Upper lobe of right lung (tissue), 1 donor: ENCODE results near the gene EDN2. TPM values are rescaled to one million over a fixed set of nuclear protein-coding genes. Genes with fewer than 3 reads are reported as not detected.

ENCODE experiments used
- ATAC-seq: fragments of 200-7000 bp; cut with Tn5 transposase; one replicate; pipeline ENCODE4 v1.9.1; 2020; ENCODE audit warnings: mild to moderate bottlenecking, moderate library complexity
- DNase-seq: peaks from one replicate; pipeline ENCODE4 v3.0.0-alpha.2; 2020
- H3K27ac ChIP-seq: fragments of 200-600 bp; one replicate; pipeline ENCODE4 v1.8.0; 2022
- H3K27me3 ChIP-seq: fragments of 200-600 bp; one replicate; pipeline ENCODE4 v1.8.0; 2022; ENCODE audit warnings: mild to moderate bottlenecking
- H3K36me3 ChIP-seq: fragments of 200-600 bp; one replicate; pipeline ENCODE4 v1.8.0; 2022
- H3K4me1 ChIP-seq: fragments of 200-600 bp; one replicate; pipeline ENCODE4 v1.8.0; 2022
- H3K4me3 ChIP-seq: fragments of 200-600 bp; one replicate; pipeline ENCODE4 v1.8.0; 2022; ENCODE audit warnings: mild to moderate bottlenecking
- H3K9me3 ChIP-seq: fragments of 200-600 bp; one replicate; pipeline ENCODE4 v1.8.0; 2022
- CTCF ChIP-seq: fragments of 200-600 bp; IDR thresholded peaks from one replicate; pipeline ENCODE4 v1.8.0; 2022; ENCODE audit warnings: antibody characterized with exemption
- intact Hi-C: fragments of 100-400 bp; cut with DNase I; formaldehyde crosslinking; loops from one replicate; pipeline ENCODE4 v1.11.0; 2022
- total RNA-seq: library from RNA; stranded (reverse); fragmentation: NEBNext Ultra II Directional; extraction: Animal tissue kit (Norgen Biotek cat#: 25700); gene quantifications from one replicate; pipeline ENCODE4 v1.2.1, GENCODE V29; 2021
- donor health status: DM: no; HTN: yes; CAD: no; lungs with severe emphysema.

Gene EDN2
- total RNA-seq, 1 donor from 2014 or later = not detected

DNA sequence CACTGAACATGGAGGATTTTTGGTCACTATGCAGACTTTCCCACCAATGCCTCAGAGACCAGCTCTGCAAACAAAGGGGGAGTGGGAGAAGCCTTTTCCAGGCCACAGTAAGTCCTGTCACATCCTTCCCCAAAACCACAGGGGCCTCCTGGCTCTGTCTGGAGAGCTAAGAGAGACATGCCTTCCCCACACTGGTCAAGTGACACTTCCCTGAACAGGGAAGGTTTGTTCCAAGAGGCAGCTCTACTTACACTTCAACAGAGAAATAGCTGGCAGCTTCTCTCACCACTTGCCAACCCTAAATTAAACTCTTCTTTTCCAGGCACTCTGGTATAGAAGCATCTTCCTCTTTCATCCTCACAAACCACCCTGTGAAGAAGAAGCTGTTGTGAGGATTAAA, 39.7 kb downstream of the EDN2 start:
- intact Hi-C loops = no loop called here
- Histone ChIP-seq H3K9me3 (peaks cover 6% of the 10 kb centered on the region), H3K4me3 (no peak overlapping the region), H3K36me3 (no peaks in the 10 kb centered on the region), H3K27me3 (no peaks in the 10 kb centered on the region), H3K27ac (no peak overlapping the region), H3K4me1 (no peaks in the 10 kb centered on the region)
- ATAC-seq = no peak
- TF ChIP-seq CTCF = no peak
- DNase-seq = no peak

DNA sequence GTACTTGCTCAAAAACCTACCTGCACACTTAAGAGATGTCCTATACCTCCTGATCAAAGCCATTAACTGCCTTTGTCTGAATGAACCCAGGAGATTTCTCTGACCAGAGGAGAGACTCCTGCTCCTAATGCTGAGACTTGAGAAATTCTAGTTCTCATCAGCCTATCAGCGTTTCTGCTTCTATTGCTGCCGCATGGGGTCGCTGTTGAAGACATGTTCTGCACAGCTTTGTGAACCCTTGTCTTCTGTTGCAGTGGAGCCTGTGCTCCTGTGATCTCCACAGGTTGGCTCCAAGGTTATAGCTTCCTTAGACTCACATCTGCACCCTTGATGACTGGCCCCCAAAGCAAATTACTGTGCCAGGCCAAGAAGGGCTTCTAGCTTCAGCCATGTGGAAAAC, 40.2 kb downstream of the EDN2 start:
- intact Hi-C loops = no loop called here
- no peak for ATAC-seq
- H3K9me3 ChIP-seq = peaks cover 6% of the 10 kb centered on the region
- H3K27me3 ChIP-seq = no peaks in the 10 kb centered on the region
- H3K4me3 ChIP-seq = no peak overlapping the region
- DNase-seq = no peak
- H3K27ac ChIP-seq = no peak overlapping the region
- no peaks in the 10 kb centered on the region for H3K36me3 ChIP-seq
- H3K4me1 ChIP-seq = no peaks in the 10 kb centered on the region
- TF ChIP-seq CTCF = no peak

DNA sequence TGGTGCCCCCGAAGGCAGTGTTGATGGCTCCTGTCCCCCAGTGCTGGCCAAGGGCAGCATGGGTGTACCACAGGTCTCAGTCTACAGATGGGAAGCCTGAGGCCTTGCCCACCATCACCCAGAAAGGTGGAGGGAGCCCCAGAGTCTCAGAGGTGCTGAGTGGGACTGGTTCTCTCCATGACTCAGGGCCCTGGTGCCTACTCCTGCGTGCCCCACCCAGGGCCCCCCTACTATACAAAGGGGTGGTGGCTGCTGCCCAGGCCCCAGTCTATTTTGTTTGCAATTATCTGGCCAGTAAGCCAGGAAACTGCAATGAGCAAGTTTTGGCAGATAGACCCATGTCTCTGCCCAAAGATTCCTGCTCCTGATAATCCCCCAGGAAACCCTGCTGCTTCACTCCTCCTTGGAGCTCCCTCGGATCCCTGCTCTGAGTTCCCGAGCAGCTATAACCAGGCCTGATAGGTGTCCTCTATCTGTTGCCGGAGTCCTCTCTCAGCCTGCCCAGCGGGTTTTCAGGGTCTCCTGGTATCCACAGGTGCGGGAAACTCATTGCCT, 41.7 kb downstream of the EDN2 start:
- ATAC-seq (peak; percentile 22), DNase-seq (no peak)
- H3K27me3 ChIP-seq = no peaks in the 10 kb centered on the region
- no peak overlapping the region for H3K4me3 ChIP-seq
- no peak overlapping the region for H3K27ac ChIP-seq
- H3K9me3 ChIP-seq = peaks cover 6% of the 10 kb centered on the region
- H3K36me3 ChIP-seq = no peaks in the 10 kb centered on the region
- intact Hi-C loops = no loop called here
- no peak for TF ChIP-seq CTCF
- H3K4me1 ChIP-seq = no peaks in the 10 kb centered on the region

GRCh38 chr1:41440321-41441085, 44.0 kb downstream of the EDN2 start:
- ATAC-seq = no peak
- no peak for TF ChIP-seq CTCF
- peaks cover 6% of the 10 kb centered on the region for H3K9me3 ChIP-seq
- H3K4me3 ChIP-seq = no peak overlapping the region
- no peaks in the 10 kb centered on the region for H3K4me1 ChIP-seq
- DNase-seq = no peak
- H3K36me3 ChIP-seq = no peaks in the 10 kb centered on the region
- no peak overlapping the region for H3K27ac ChIP-seq
- peaks cover 3% of the 10 kb centered on the region for H3K27me3 ChIP-seq
- intact Hi-C loops = no loop called here

- H3K36me3 ChIP-seq = no peaks in the 10 kb centered on the region
- H3K27ac ChIP-seq = no peak overlapping the region
- H3K9me3 ChIP-seq = peaks cover 1% of the 10 kb centered on the region
- DNase-seq (no peak), ATAC-seq (no peak)
- no peak overlapping the region for H3K4me3 ChIP-seq
- no peaks in the 10 kb centered on the region for H3K4me1 ChIP-seq
- no peak for TF ChIP-seq CTCF
- H3K27me3 ChIP-seq = peaks cover 3% of the 10 kb centered on the region
- intact Hi-C loops = no loop called here
Measured at GRCh38 chr1:41439234-41439633, 45.2 kb downstream of the EDN2 start.
